CD14-positive monocyte (primary cell): ENCODE measurements around the gene VMAC. TPM values are rescaled to one million over a fixed set of nuclear protein-coding genes. Genes with fewer than 3 reads are reported as not detected.

Source experiments
- DNase-seq, 3 donors: peaks; one replicate each; pipeline ENCODE4 v3.0.0-alpha.2; 2011 to 2022
- H2AFZ ChIP-seq: 2 replicates; pipeline ENCODE4 v1.6.0; 2012; ENCODE audit warnings: mild to moderate bottlenecking, low read depth, low read length, inconsistent platforms; ENCODE audit not compliant: insufficient read depth, poor library complexity, severe bottlenecking
- H3K27ac ChIP-seq, 2 donors: 1 replicate in 1 of 2; 2 replicates in 1 of 2; pipeline ENCODE4 v1.5.1; 2012 to 2013; ENCODE audit warnings: low read length in 2 of 2, control low read depth in 1 of 2, inconsistent platforms in 1 of 2, low read depth in 1 of 2, mild to moderate bottlenecking in 1 of 2
- H3K27me3 ChIP-seq, 2 donors: one replicate each; pipeline versions ENCODE4 v1.6.0 to v1.6.1; 2011 to 2013; ENCODE audit warnings: low read length in 2 of 2; ENCODE audit not compliant: control insufficient read depth in 2 of 2, insufficient read depth in 2 of 2
- H3K36me3 ChIP-seq, 2 donors: replicated peaks in 1 of 2; 1 replicate in 1 of 2; 2 replicates in 1 of 2; pipeline versions ENCODE4 v1.5.1 to v1.6.1; 2012 to 2013; ENCODE audit warnings: low read length in 2 of 2, control low read depth in 1 of 2, inconsistent platforms in 1 of 2, mild to moderate bottlenecking in 1 of 2; ENCODE audit not compliant: insufficient read depth in 2 of 2, control insufficient read depth in 1 of 2
- H3K4me1 ChIP-seq, 2 donors: 1 replicate in 1 of 2; 2 replicates in 1 of 2; pipeline versions ENCODE4 v1.5.1 to v1.6.1; 2012 to 2013; ENCODE audit warnings: low read length in 2 of 2, control low read depth in 1 of 2, inconsistent platforms in 1 of 2, mild to moderate bottlenecking in 1 of 2, moderate library complexity in 1 of 2; ENCODE audit not compliant: insufficient read depth in 2 of 2, control insufficient read depth in 1 of 2
- H3K4me2 ChIP-seq: replicated peaks from 2 replicates; pipeline ENCODE3; 2012; ENCODE audit warnings: low read length, moderate library complexity, mild to moderate bottlenecking; ENCODE audit not compliant: poor library complexity, severe bottlenecking; ENCODE audit errors: extremely low read depth
- H3K4me3 ChIP-seq, 3 experiments: fragments of 200-600 bp in 1 of 3; sonication (generic) in 1 of 3; replicated peaks in 1 of 3; 1 replicate in 2 of 3; 2 replicates in 1 of 3; pipeline ENCODE4 v1.5.1; 2011 to 2013; ENCODE audit warnings: low read length in 3 of 3, mild to moderate bottlenecking in 3 of 3, control low read depth in 2 of 3, low read depth in 2 of 3, inconsistent platforms in 1 of 3, moderate library complexity in 1 of 3
- H3K79me2 ChIP-seq: 2 replicates; pipeline ENCODE4 v1.6.0; 2012; ENCODE audit warnings: mild to moderate bottlenecking, control low read depth, inconsistent platforms, low read length, moderate library complexity; ENCODE audit not compliant: insufficient read depth
- H3K9ac ChIP-seq: 2 replicates; pipeline ENCODE4 v1.6.0; 2017; ENCODE audit warnings: low read length, mild to moderate bottlenecking; ENCODE audit not compliant: insufficient read depth, poor library complexity, severe bottlenecking
- H3K9me3 ChIP-seq, 2 donors: replicated peaks in 1 of 2; 1 replicate in 1 of 2; 2 replicates in 1 of 2; pipeline versions ENCODE4 v1.5.1 to v1.6.1; 2012 to 2013; ENCODE audit warnings: low read length in 2 of 2, control low read depth in 1 of 2; ENCODE audit not compliant: control insufficient read depth in 1 of 2, insufficient read depth in 1 of 2
- H4K20me1 ChIP-seq: 2 replicates; pipeline ENCODE4 v1.6.0; 2012; ENCODE audit warnings: mild to moderate bottlenecking, low read length, control low read depth, moderate library complexity; ENCODE audit not compliant: insufficient read depth
- H3K27ac Mint-ChIP-seq, 7 donors: one replicate each; pipeline ENCODE4 v1.8.0; 2020; ENCODE audit warnings: mild to moderate bottlenecking in 7 of 7, mixed read lengths in 7 of 7, moderate library complexity in 6 of 7, inconsistent platforms in 2 of 7
- H3K27me3 Mint-ChIP-seq, 3 donors: one replicate each; pipeline ENCODE4 v1.8.0; 2021 to 2022; ENCODE audit warnings: low read depth in 3 of 3, mild to moderate bottlenecking in 3 of 3, mixed read lengths in 3 of 3, moderate library complexity in 3 of 3, inconsistent platforms in 1 of 3
- H3K36me3 Mint-ChIP-seq, 2 donors: one replicate each; pipeline ENCODE4 v1.8.0; 2020; ENCODE audit warnings: mixed read lengths in 2 of 2, inconsistent platforms in 1 of 2, mild to moderate bottlenecking in 1 of 2
- H3K4me1 Mint-ChIP-seq: one replicate; pipeline ENCODE4 v1.8.0; 2020; ENCODE audit warnings: mild to moderate bottlenecking, mixed read lengths
- H3K4me3 Mint-ChIP-seq, 2 donors: one replicate each; pipeline ENCODE4 v1.8.0; 2020; ENCODE audit warnings: mild to moderate bottlenecking in 2 of 2, mixed read lengths in 2 of 2, moderate library complexity in 1 of 2
- H3K9me3 Mint-ChIP-seq, 7 donors: one replicate each; pipeline ENCODE4 v1.8.0; 2020 to 2022; ENCODE audit warnings: mixed read lengths in 7 of 7, mild to moderate bottlenecking in 6 of 7, moderate library complexity in 6 of 7, inconsistent platforms in 2 of 7
- WGBS: methylation state at CpG from one replicate; pipeline ENCODE4 v1.1.5; 2013; ENCODE audit warnings: missing lambda C conversion rate; ENCODE audit not compliant: insufficient coverage; 5-methylcytosine and 5-hydroxymethylcytosine counted together
- intact Hi-C, 2 donors: fragments of 100-400 bp; cut with micrococcal nuclease; formaldehyde crosslinking; loops; one replicate each; pipeline versions ENCODE4 v1.15.0 to v1.15.1; 2023
- polyA plus RNA-seq, 3 donors: library from polyadenylated mRNA; depleted of rRNA in 1 of 3; unstranded in 2 of 3; stranded (reverse) in 1 of 3; fragments of 300-500 nt in 2 of 3; fragments of >200 nt in 1 of 3; fragmentation: Illumina TruSeq in 2 of 3; gene quantifications; 1 replicate in 2 of 3; 2 replicates in 1 of 3; pipeline ENCODE4 v1.2.3, GENCODE V29; 2012 to 2021
- TF ChIP-seq, protein P1 (sequence below): fragments of 200-600 bp; IDR thresholded peaks from one replicate; pipeline ENCODE4 v1.8.0; 2022; ENCODE audit warnings: antibody characterized with exemption, mild to moderate bottlenecking

Gene VMAC
- polyA plus RNA-seq, 3 donors, result 3.1 to 13.0 (median 4.3) TPM

DNA sequence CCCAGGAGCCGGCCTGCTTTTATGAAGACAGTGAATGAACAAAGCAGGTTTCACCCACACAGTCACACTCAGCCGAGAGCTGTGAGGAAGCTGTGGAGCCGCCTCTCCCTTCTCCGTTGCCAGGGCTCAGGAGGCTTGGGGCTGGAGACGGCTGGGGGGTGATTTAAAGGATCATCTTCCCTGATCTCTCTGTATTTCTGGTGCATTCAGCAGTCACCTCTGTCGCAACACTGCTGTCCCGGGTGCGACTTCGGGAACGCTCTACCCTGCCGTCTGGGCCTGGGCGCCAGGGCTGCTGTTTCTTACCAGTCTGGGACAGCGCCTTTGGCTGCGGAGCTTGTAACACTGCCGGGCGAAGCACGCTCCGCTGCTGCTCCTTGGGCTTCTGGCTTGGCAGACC, 27.5 kb downstream of the VMAC start:
- Histone ChIP-seq H3K4me1 (no peaks in the 10 kb centered on the region), H3K4me3 (no peak overlapping the region), H2AFZ (no peak overlapping the region), H3K27me3 (no peaks in the 10 kb centered on the region), H3K9ac (no peak overlapping the region), H3K9me3 (no peaks in the 10 kb centered on the region), H3K36me3 (peaks cover 86 to 99% of the 10 kb centered on the region in 2 donors), H4K20me1 (peaks cover 24% of the 10 kb centered on the region), H3K79me2 (no peaks in the 10 kb centered on the region), H3K4me2 (no peak overlapping the region), H3K27ac (no peak overlapping the region)
- WGBS, result 96% methylated on average over 16 of the region's 18 CpGs
- intact Hi-C loops, result no loop called here
- TF ChIP-seq, protein P1, sequence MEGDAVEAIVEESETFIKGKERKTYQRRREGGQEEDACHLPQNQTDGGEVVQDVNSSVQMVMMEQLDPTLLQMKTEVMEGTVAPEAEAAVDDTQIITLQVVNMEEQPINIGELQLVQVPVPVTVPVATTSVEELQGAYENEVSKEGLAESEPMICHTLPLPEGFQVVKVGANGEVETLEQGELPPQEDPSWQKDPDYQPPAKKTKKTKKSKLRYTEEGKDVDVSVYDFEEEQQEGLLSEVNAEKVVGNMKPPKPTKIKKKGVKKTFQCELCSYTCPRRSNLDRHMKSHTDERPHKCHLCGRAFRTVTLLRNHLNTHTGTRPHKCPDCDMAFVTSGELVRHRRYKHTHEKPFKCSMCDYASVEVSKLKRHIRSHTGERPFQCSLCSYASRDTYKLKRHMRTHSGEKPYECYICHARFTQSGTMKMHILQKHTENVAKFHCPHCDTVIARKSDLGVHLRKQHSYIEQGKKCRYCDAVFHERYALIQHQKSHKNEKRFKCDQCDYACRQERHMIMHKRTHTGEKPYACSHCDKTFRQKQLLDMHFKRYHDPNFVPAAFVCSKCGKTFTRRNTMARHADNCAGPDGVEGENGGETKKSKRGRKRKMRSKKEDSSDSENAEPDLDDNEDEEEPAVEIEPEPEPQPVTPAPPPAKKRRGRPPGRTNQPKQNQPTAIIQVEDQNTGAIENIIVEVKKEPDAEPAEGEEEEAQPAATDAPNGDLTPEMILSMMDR, result no peak
- Mint-ChIP-seq H3K36me3 (peaks cover 78 to 95% of the 10 kb centered on the region in 2 donors), H3K4me1 (no peaks in the 10 kb centered on the region), H3K4me3 (no peak overlapping the region), H3K9me3 (no peaks in the 10 kb centered on the region), H3K27ac (no peak overlapping the region), H3K27me3 (peaks cover 0 to 2% (median 0%) of the 10 kb centered on the region in 3 donors)
- no peak for DNase-seq

GRCh38 chr19:5932609-5933262, 28.1 kb downstream of the VMAC start:
- H3K4me3 Mint-ChIP-seq, result no peak overlapping the region
- H3K36me3 Mint-ChIP-seq, result peaks cover 78 to 95% of the 10 kb centered on the region in 2 donors
- 97% methylated on average over 21 of the region's 21 CpGs for WGBS

More at GRCh38 chr19:5932609-5933262, 28.1 kb downstream of the VMAC start:
- Mint-ChIP-seq H3K27me3 (peaks cover 0 to 2% (median 0%) of the 10 kb centered on the region in 3 donors), H3K9me3 (no peaks in the 10 kb centered on the region), H3K4me1 (no peaks in the 10 kb centered on the region), H3K27ac (no peak overlapping the region)
- H3K9ac ChIP-seq, result no peak overlapping the region
- intact Hi-C loops, result no loop called here
- H3K4me2 ChIP-seq, result no peak overlapping the region
- H3K27ac ChIP-seq, result no peak overlapping the region
- H3K4me3 ChIP-seq, result no peak overlapping the region
- H3K9me3 ChIP-seq, result no peaks in the 10 kb centered on the region
- TF ChIP-seq, protein P1, result no peak
- no peak overlapping the region for H2AFZ ChIP-seq
- peaks cover 30% of the 10 kb centered on the region for H4K20me1 ChIP-seq
- DNase-seq, result no peak
- H3K36me3 ChIP-seq, result peaks cover 85 to 99% of the 10 kb centered on the region in 2 donors
- H3K4me1 ChIP-seq, result no peaks in the 10 kb centered on the region
- no peaks in the 10 kb centered on the region for H3K27me3 ChIP-seq
- H3K79me2 ChIP-seq, result no peaks in the 10 kb centered on the region
